K562 (cell line): Measurements from ENCODE around the gene SLC22A4. TPM values are rescaled to one million over a fixed set of nuclear protein-coding genes. Genes with fewer than 3 reads are reported as not detected.
A peak's percentile ranks its signal among the peaks of the same experiment; 100 is the strongest.

Experiments
- ARNT ChIP-seq, 2 experiments: fragments of 450-650 bp; IDR thresholded peaks; 2 replicates each; pipeline ENCODE4 v1.6.1; 2016; ENCODE audit warnings: mild to moderate bottlenecking in 1 of 2
- BRF1 ChIP-seq: IDR thresholded peaks from 3 replicates; pipeline ENCODE4 v1.6.1; 2011; ENCODE audit warnings: borderline replicate concordance, mild to moderate bottlenecking; ENCODE audit not compliant: insufficient read length; ENCODE audit errors: extremely low read depth
- CBX8 ChIP-seq: fragments of 200-600 bp; sonication (generic); IDR thresholded peaks from 2 replicates; pipeline ENCODE4 v1.6.1; 2012; ENCODE audit warnings: borderline replicate concordance, mixed run types, low read depth, mild to moderate bottlenecking, moderate library complexity, mixed read lengths, low read length, control low read depth, inconsistent platforms; ENCODE audit not compliant: poor library complexity, severe bottlenecking; ENCODE audit errors: extremely low read depth
- CTBP1 ChIP-seq: fragments of 450-650 bp; IDR thresholded peaks from 2 replicates; pipeline ENCODE4 v1.6.1; 2016; ENCODE audit warnings: borderline replicate concordance
- ELF2 ChIP-seq: fragments of 250-450 bp; sonication (Bioruptor Pico); IDR thresholded peaks from 2 replicates; pipeline ENCODE4 v1.5.0; 2021; ENCODE audit warnings: mild to moderate bottlenecking
- EP300 ChIP-seq: IDR thresholded peaks from 2 replicates; pipeline ENCODE4 v1.6.1; 2012; ENCODE audit warnings: low read length, improper control_type of control experiment
- HIVEP1 ChIP-seq: fragments of 250-450 bp; sonication (Bioruptor Pico); IDR thresholded peaks from 2 replicates; pipeline ENCODE4 v1.4.0; 2020; ENCODE audit warnings: mild to moderate bottlenecking
- HNRNPUL1 ChIP-seq: fragments of 200-400 bp; formaldehyde crosslinking; IDR thresholded peaks from 2 replicates; pipeline ENCODE4 v1.6.1; 2017; ENCODE audit warnings: low read length
- MCM3 ChIP-seq: fragments of 450-650 bp; IDR thresholded peaks from 2 replicates; pipeline ENCODE4 v1.6.1; 2016
- MEF2A ChIP-seq: IDR thresholded peaks from 2 replicates; pipeline ENCODE4 v1.6.1; 2011; ENCODE audit warnings: low read depth, mild to moderate bottlenecking, low read length, moderate library complexity; ENCODE audit not compliant: control insufficient read depth
- POLR2H ChIP-seq: IDR thresholded peaks from 2 replicates; pipeline ENCODE4 v1.6.1; 2016; ENCODE audit warnings: missing genetic modification characterization, low read depth, mild to moderate bottlenecking, control low read depth, missing compliant biosample characterization, moderate library complexity
- RBM22 ChIP-seq: fragments of 200-400 bp; formaldehyde crosslinking; IDR thresholded peaks from 2 replicates; pipeline ENCODE4 v1.6.1; 2018; ENCODE audit warnings: low read length, low read depth; ENCODE audit not compliant: poor library complexity, severe bottlenecking
- SIRT6 ChIP-seq: IDR thresholded peaks from one replicate; pipeline ENCODE4 v1.6.1; 2012; ENCODE audit warnings: low read depth, mild to moderate bottlenecking, control low read depth, inconsistent platforms, low read length, moderate library complexity
- SMARCE1 ChIP-seq: fragments of 450-650 bp; IDR thresholded peaks from 2 replicates; pipeline ENCODE4 v1.7.1; 2016; ENCODE audit warnings: mild to moderate bottlenecking
- TRIM28 ChIP-seq: fragments of 450-650 bp; IDR thresholded peaks from 2 replicates; pipeline ENCODE4 v1.6.1; 2017
- XRCC5 ChIP-seq: fragments of 200-400 bp; formaldehyde crosslinking; IDR thresholded peaks from 2 replicates; pipeline ENCODE4 v1.6.1; 2017; ENCODE audit warnings: low read depth, mild to moderate bottlenecking, low read length
- YY1 ChIP-seq, 3 experiments: IDR thresholded peaks; 2 replicates each; pipeline ENCODE4 v1.6.1; 2011; ENCODE audit warnings: low read length in 2 of 3, mild to moderate bottlenecking in 2 of 3, moderate library complexity in 2 of 3, borderline replicate concordance in 1 of 3, control low read depth in 1 of 3, low read depth in 1 of 3; ENCODE audit not compliant: insufficient read depth in 3 of 3, insufficient replicate concordance in 2 of 3, control insufficient read depth in 1 of 3, insufficient read length in 1 of 3; ENCODE audit errors: extremely low read depth in 1 of 3
- ZFP1 ChIP-seq: fragments of 450-650 bp; formaldehyde crosslinking; IDR thresholded peaks from 2 replicates; pipeline ENCODE4 v1.4.0; 2020; ENCODE audit warnings: mild to moderate bottlenecking, mixed read lengths
- ZFX ChIP-seq: sonication (generic); formaldehyde crosslinking; IDR thresholded peaks from 2 replicates; pipeline ENCODE4 v1.8.0; 2022; ENCODE audit warnings: mild to moderate bottlenecking, missing genetic modification reagents, moderate library complexity
- ZNF24 ChIP-seq: fragments of 450-650 bp; IDR thresholded peaks from 2 replicates; pipeline ENCODE4 v1.6.1; 2016
- polyA plus RNA-seq, 8 experiments: library from polyadenylated mRNA; depleted of rRNA in 4 of 8; stranded (reverse) in 5 of 8; unstranded in 3 of 8; fragments of >200 nt; fragmentation: Nextera tagmentation in 2 of 8; fragmentation: Illumina TruSeq in 1 of 8; extraction: Ambion mirVana in 2 of 8; extraction: Trizol in 1 of 8; gene quantifications; 2 replicates each; pipeline versions ENCODE4 v1.2.1 to v1.2.3, GENCODE V29; 2011 to 2014; ENCODE audit warnings: inconsistent platforms in 1 of 8, missing spikeins in 1 of 8
- total RNA-seq, 7 experiments: library from RNA; depleted of rRNA in 6 of 7; stranded (reverse); fragments of >200 nt in 6 of 7; fragmentation: Illumina TruSeq in 2 of 7; extraction: Trizol in 2 of 7; gene quantifications; 2 replicates each; pipeline versions ENCODE4 v1.2.1 to v1.2.3, GENCODE V29; 2011 to 2021; ENCODE audit warnings: low replicate concordance in 1 of 7
- TF ChIP-seq, protein P1 (sequence below): sonication (generic); formaldehyde crosslinking; IDR thresholded peaks from 2 replicates; pipeline ENCODE4 v1.8.0; 2022; ENCODE audit warnings: mild to moderate bottlenecking, missing genetic modification reagents
- TF ChIP-seq, protein P2 (sequence below): sonication (generic); formaldehyde crosslinking; IDR thresholded peaks from 2 replicates; pipeline ENCODE4 v1.4.0; 2020; ENCODE audit warnings: mild to moderate bottlenecking, missing genetic modification reagents

SLC22A4 gene
- total and polyA plus RNA-seq, 9 of the 15 experiments (the other 6 are each of a cell fraction or from before 2014, with no cell fraction given): 2.7 to 9.5 (median 6.2) TPM

DNA sequence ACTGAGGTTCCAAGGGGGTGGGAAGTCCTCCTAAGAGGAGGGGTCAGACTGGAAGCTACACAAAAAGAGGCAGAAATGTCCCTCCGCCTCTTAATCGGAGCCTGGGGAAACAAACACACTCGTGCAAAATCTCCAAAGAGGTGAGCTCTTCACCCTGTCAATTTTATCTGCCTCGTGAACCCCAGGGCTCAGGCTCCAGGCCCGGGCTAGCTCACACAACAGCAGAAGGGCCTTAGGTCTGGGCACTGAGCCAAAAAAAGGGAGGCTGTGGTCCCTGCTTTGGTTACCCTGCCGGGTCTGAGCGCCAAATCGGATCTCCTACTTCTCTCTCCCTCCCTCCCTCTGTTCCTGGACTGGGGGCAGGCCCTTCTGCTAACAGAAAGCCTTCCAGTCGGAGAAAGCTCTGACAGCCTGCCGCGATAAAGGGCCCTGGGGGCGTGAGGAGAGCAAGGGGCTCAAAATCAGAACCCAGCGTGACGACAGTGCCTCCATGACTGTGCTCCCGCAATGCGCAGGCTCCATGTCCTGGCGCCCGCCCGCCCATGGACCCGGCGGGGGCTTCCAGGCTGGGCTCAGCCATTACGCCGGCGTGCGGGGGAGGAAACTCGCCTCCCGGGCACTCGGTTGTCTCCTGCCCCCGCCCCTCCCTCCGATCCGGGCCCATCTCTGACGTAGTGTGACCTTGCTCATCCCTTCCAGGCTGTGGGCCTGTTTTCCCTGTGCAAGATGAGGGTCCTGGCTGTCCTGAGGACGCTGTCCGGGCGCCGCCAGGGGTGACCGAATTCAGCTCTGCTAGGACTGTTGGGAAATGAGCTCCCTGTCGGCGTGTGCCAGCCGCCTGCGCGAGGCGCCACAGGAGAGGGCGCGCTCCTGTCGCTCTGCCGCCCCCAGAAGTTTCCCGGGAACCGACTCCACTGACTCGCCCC is 865 bp upstream of the SLC22A4 start (continued):
- TF ChIP-seq, protein P1, sequence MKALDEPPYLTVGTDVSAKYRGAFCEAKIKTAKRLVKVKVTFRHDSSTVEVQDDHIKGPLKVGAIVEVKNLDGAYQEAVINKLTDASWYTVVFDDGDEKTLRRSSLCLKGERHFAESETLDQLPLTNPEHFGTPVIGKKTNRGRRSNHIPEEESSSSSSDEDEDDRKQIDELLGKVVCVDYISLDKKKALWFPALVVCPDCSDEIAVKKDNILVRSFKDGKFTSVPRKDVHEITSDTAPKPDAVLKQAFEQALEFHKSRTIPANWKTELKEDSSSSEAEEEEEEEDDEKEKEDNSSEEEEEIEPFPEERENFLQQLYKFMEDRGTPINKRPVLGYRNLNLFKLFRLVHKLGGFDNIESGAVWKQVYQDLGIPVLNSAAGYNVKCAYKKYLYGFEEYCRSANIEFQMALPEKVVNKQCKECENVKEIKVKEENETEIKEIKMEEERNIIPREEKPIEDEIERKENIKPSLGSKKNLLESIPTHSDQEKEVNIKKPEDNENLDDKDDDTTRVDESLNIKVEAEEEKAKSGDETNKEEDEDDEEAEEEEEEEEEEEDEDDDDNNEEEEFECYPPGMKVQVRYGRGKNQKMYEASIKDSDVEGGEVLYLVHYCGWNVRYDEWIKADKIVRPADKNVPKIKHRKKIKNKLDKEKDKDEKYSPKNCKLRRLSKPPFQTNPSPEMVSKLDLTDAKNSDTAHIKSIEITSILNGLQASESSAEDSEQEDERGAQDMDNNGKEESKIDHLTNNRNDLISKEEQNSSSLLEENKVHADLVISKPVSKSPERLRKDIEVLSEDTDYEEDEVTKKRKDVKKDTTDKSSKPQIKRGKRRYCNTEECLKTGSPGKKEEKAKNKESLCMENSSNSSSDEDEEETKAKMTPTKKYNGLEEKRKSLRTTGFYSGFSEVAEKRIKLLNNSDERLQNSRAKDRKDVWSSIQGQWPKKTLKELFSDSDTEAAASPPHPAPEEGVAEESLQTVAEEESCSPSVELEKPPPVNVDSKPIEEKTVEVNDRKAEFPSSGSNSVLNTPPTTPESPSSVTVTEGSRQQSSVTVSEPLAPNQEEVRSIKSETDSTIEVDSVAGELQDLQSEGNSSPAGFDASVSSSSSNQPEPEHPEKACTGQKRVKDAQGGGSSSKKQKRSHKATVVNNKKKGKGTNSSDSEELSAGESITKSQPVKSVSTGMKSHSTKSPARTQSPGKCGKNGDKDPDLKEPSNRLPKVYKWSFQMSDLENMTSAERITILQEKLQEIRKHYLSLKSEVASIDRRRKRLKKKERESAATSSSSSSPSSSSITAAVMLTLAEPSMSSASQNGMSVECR (CRISPR knock-in tag): no peak
- TF ChIP-seq ZFX (CRISPR knock-in tag) (peak; percentile 94), ARNT (IDR thresholded peaks at IDR 0.05) (0 out of 4 replicates have a peak, but pooled peaks of 1 of the 2 experiments have one; percentile 55), RBM22 (peak; percentile 67), POLR2H (tag) (peak; percentile 77), YY1 (IDR thresholded peaks at IDR 0.05; ENCODE audit: borderline replicate concordance in 1 of 3, control insufficient read depth in 1 of 3, extremely low read depth in 1 of 3, insufficient read depth in 3 of 3, insufficient read length in 1 of 3, insufficient replicate concordance in 2 of 3, low read depth in 1 of 3, low read length in 2 of 3) (peak; percentile 53 to 93 (median 87)), ZFP1 (CRISPR knock-in tag) (no peak), TRIM28 (no peak), MCM3 (no peak), ZNF24 (no peak), SMARCE1 (0 out of 2 replicates have a peak, but pooled peaks have one; percentile 59), SIRT6 (no peak), BRF1 (no peak), HNRNPUL1 (no peak), ELF2 (CRISPR knock-in tag) (no peak), MEF2A (no peak), HIVEP1 (CRISPR knock-in tag) (no peak), XRCC5 (peak; percentile 73; the same call in 1 of the 2 replicates), CTBP1 (peak; percentile 79; the same call in 1 of the 2 replicates), CBX8 (no peak), EP300 (peak; percentile 2; the same call in 1 of the 2 replicates)
- TF ChIP-seq, protein P2, sequence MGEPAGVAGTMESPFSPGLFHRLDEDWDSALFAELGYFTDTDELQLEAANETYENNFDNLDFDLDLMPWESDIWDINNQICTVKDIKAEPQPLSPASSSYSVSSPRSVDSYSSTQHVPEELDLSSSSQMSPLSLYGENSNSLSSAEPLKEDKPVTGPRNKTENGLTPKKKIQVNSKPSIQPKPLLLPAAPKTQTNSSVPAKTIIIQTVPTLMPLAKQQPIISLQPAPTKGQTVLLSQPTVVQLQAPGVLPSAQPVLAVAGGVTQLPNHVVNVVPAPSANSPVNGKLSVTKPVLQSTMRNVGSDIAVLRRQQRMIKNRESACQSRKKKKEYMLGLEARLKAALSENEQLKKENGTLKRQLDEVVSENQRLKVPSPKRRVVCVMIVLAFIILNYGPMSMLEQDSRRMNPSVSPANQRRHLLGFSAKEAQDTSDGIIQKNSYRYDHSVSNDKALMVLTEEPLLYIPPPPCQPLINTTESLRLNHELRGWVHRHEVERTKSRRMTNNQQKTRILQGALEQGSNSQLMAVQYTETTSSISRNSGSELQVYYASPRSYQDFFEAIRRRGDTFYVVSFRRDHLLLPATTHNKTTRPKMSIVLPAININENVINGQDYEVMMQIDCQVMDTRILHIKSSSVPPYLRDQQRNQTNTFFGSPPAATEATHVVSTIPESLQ (CRISPR knock-in tag): 0 out of 2 replicates have a peak, but pooled peaks have one; percentile 11
